Adipocyte (in vitro differentiated cells): ENCODE measurements around the gene SLC25A39.
A peak's percentile ranks its signal among the peaks of the same experiment; 100 is the strongest.
"Not testable (repeated sequence)": the region's sequence is repeated elsewhere in the genome, so short reads cannot be mapped to it uniquely, and the experiment has no call there.

Experiments used
- DNase-seq: peaks from one replicate; pipeline ENCODE4 v3.0.0-alpha.2; 2015; ENCODE audit warnings: low read depth
- H3K27me3 ChIP-seq: replicated peaks from 2 replicates; pipeline ENCODE4 v1.7.0; 2013; ENCODE audit warnings: mild to moderate bottlenecking, low read length, moderate library complexity; ENCODE audit not compliant: control insufficient read depth, insufficient read depth
- H3K36me3 ChIP-seq: 2 replicates; pipeline ENCODE4 v1.7.0; 2013; ENCODE audit warnings: low read length, mild to moderate bottlenecking, moderate library complexity; ENCODE audit not compliant: control insufficient read depth, insufficient read depth, severe bottlenecking
- H3K4me1 ChIP-seq: 2 replicates; pipeline ENCODE4 v1.7.0; 2013; ENCODE audit warnings: mild to moderate bottlenecking, low read length, moderate library complexity; ENCODE audit not compliant: control insufficient read depth, insufficient read depth
- H3K4me3 ChIP-seq: 2 replicates; pipeline ENCODE4 v1.7.0; 2013; ENCODE audit warnings: mild to moderate bottlenecking, low read length, moderate library complexity
- H3K9ac ChIP-seq: 2 replicates; pipeline ENCODE4 v1.7.0; 2013; ENCODE audit warnings: mild to moderate bottlenecking, low read length, moderate library complexity
- H3K9me3 ChIP-seq: 2 replicates; pipeline ENCODE4 v1.7.0; 2013; ENCODE audit warnings: mild to moderate bottlenecking, low read length, moderate library complexity; ENCODE audit not compliant: control insufficient read depth

Gene SLC25A39

GRCh38 chr17:44324571-44325275 is at the start of gene SLC25A39:
Gene SLC25A39, minus strand, starts transcription at chr17:44324823. Its CDS starts 1,261 bp downstream, at chr17:44323562.
- H3K9me3 ChIP-seq, result no peaks in the 10 kb centered on the region
- peak within 1 kb of the TSS; percentile 92 for H3K9ac ChIP-seq
- DNase-seq, result peak; percentile 98
- peaks cover 28% of the 10 kb centered on the region for H3K36me3 ChIP-seq
- peak within 1 kb of the TSS; percentile 90 for H3K4me3 ChIP-seq
- peaks cover 17% of the 10 kb centered on the region for H3K4me1 ChIP-seq
- H3K27me3 ChIP-seq, result no peaks in the 10 kb centered on the region

GRCh38 chr17:44372036-44372435 is 47.4 kb upstream of the SLC25A39 start:
- no peak overlapping the region for H3K4me3 ChIP-seq
- peaks cover 31% of the 10 kb centered on the region for H3K27me3 ChIP-seq
- no peaks in the 10 kb centered on the region for H3K36me3 ChIP-seq
- peaks cover 5% of the 10 kb centered on the region for H3K4me1 ChIP-seq
- H3K9ac ChIP-seq, result no peak overlapping the region
- no peak for DNase-seq
- no peaks in the 10 kb centered on the region for H3K9me3 ChIP-seq

- not testable (repeated sequence) for H3K9me3 ChIP-seq, H3K9ac ChIP-seq, DNase-seq, H3K4me1 ChIP-seq, H3K4me3 ChIP-seq, H3K36me3 ChIP-seq
- peaks cover 32% of the 10 kb centered on the region for H3K27me3 ChIP-seq
Observed at GRCh38 chr17:44369414-44370023, 44.9 kb upstream of the SLC25A39 start.

- H3K9me3 ChIP-seq, DNase-seq, H3K9ac ChIP-seq, H3K4me1 ChIP-seq, H3K4me3 ChIP-seq, H3K36me3 ChIP-seq: not testable (repeated sequence)
- peaks cover 32% of the 10 kb centered on the region for H3K27me3 ChIP-seq
Observed at GRCh38 chr17:44368391-44369243, 44.0 kb upstream of the SLC25A39 start.

- Histone ChIP-seq H3K9ac (no peak overlapping the region), H3K36me3 (no peaks in the 10 kb centered on the region), H3K4me3 (no peak overlapping the region), H3K4me1 (peaks cover 12% of the 10 kb centered on the region), H3K27me3 (peaks cover 30% of the 10 kb centered on the region), H3K9me3 (no peaks in the 10 kb centered on the region)
- no peak for DNase-seq
Observed at GRCh38 chr17:44367231-44367979, 42.8 kb upstream of the SLC25A39 start.

GRCh38 chr17:44365051-44365450 is 40.4 kb upstream of the SLC25A39 start:
- H3K36me3 ChIP-seq, H3K9ac ChIP-seq, H3K4me3 ChIP-seq, H3K9me3 ChIP-seq, DNase-seq: not testable (repeated sequence)
- peaks cover 11% of the 10 kb centered on the region for H3K27me3 ChIP-seq
- H3K4me1 ChIP-seq, result peaks cover 20% of the 10 kb centered on the region

- peak; percentile 87 for DNase-seq
- peak within 1 kb of the TSS; percentile 85 for H3K9ac ChIP-seq
- H3K36me3 ChIP-seq, result no peaks in the 10 kb centered on the region
- H3K27me3 ChIP-seq, result peaks cover 8% of the 10 kb centered on the region
- H3K4me3 ChIP-seq, result peak within 1 kb of the TSS; percentile 83
- peaks cover 20% of the 10 kb centered on the region for H3K4me1 ChIP-seq
- no peaks in the 10 kb centered on the region for H3K9me3 ChIP-seq
Observed at GRCh38 chr17:44363613-44364159, 39.1 kb upstream of the SLC25A39 start, which contains the start of gene FAM171A2. Gene FAM171A2, minus strand, starts transcription at chr17:44363853. Its CDS starts 139 bp downstream, at chr17:44363714.

GRCh38 chr17:44362949-44363612 is 38.5 kb upstream of the SLC25A39 start:
- Histone ChIP-seq H3K27me3 (peaks cover 8% of the 10 kb centered on the region), H3K9ac (peak overlapping the region; percentile 85), H3K4me3 (peak overlapping the region; percentile 83), H3K4me1 (peaks cover 20% of the 10 kb centered on the region), H3K36me3 (no peaks in the 10 kb centered on the region), H3K9me3 (no peaks in the 10 kb centered on the region)
- peak; percentile 53 for DNase-seq

- Histone ChIP-seq H3K9ac (peak overlapping the region; percentile 85), H3K36me3 (no peaks in the 10 kb centered on the region), H3K4me3 (peak overlapping the region; percentile 83), H3K27me3 (peaks cover 6% of the 10 kb centered on the region), H3K4me1 (peaks cover 20% of the 10 kb centered on the region), H3K9me3 (no peaks in the 10 kb centered on the region)
- DNase-seq, result peak; percentile 21
Observed at GRCh38 chr17:44362459-44362948, 37.9 kb upstream of the SLC25A39 start.
